Activated CD4-positive, alpha-beta memory T cell treated with anti-CD3 and anti-CD28 coated beads for 36 hours (primary cell): ENCODE measurements around the gene RNF213. TPM values are rescaled to one million over a fixed set of nuclear protein-coding genes. Genes with fewer than 3 reads are reported as not detected.
A peak's percentile ranks its signal among the peaks of the same experiment; 100 is the strongest.

ENCODE experiments used
- CTCF ChIA-PET: fragments of 350-600 bp; sonication (Branson Sonifier 250); formaldehyde crosslinking; loops from one replicate; lab custom pipeline; 2021; ENCODE audit warnings: antibody characterized with exemption, inconsistent platforms; lab: Charles Lee
- POLR2A ChIA-PET: fragments of 350-600 bp; sonication (Branson Sonifier 250); formaldehyde crosslinking; loops from one replicate; lab custom pipeline; 2021; ENCODE audit warnings: antibody characterized with exemption; lab: Charles Lee
- DNase-seq: peaks from one replicate; pipeline ENCODE4 v3.0.0-alpha.2; 2020
- H3K27ac Mint-ChIP-seq: one replicate; pipeline ENCODE4 v1.8.0; 2021; ENCODE audit warnings: mixed read lengths
- H3K27me3 Mint-ChIP-seq: one replicate; pipeline ENCODE4 v1.8.0; 2021; ENCODE audit warnings: mixed read lengths
- H3K36me3 Mint-ChIP-seq: one replicate; pipeline ENCODE4 v1.8.0; 2021; ENCODE audit warnings: mixed read lengths
- H3K4me1 Mint-ChIP-seq: one replicate; pipeline ENCODE4 v1.8.0; 2021; ENCODE audit warnings: low read depth, mixed read lengths
- H3K4me3 Mint-ChIP-seq: one replicate; pipeline ENCODE4 v1.8.0; 2021; ENCODE audit warnings: mild to moderate bottlenecking, mixed read lengths
- H3K9me3 Mint-ChIP-seq: one replicate; pipeline ENCODE4 v1.8.0; 2021; ENCODE audit warnings: mixed read lengths
- intact Hi-C: fragments of 100-400 bp; cut with micrococcal nuclease; formaldehyde crosslinking; loops from one replicate; pipeline ENCODE4 v1.15.1; 2023
- total RNA-seq, 2 experiments: library from RNA; stranded (reverse); gene quantifications; one replicate each; pipeline ENCODE4 v1.2.3, GENCODE V29; 2021

RNF213 gene
- total RNA-seq, 2 experiments from 2014 or later, result 421 to 440 TPM

- H3K36me3 Mint-ChIP-seq, result peaks cover 52% of the 10 kb centered on the region
- no peaks in the 10 kb centered on the region for H3K27me3 Mint-ChIP-seq
- H3K4me3 Mint-ChIP-seq, result no peak overlapping the region
- DNase-seq, result no peak
- POLR2A ChIA-PET, result interaction anchor here (0.7 kb wide), 1 partner anchor 15 kb away, joined by 3 read pairs; no protein-coding TSS in a partner anchor
- H3K27ac Mint-ChIP-seq, result peak overlapping the region; percentile 13
- H3K4me1 Mint-ChIP-seq, result peaks cover 29% of the 10 kb centered on the region
- CTCF ChIA-PET, result no interaction called here
- no peaks in the 10 kb centered on the region for H3K9me3 Mint-ChIP-seq
- intact Hi-C loops, result no loop called here
Observed at GRCh38 chr17:80277751-80278671, 17.4 kb downstream of the RNF213 start.

GRCh38 chr17:80279895-80280294 is 19.2 kb downstream of the RNF213 start:
- Mint-ChIP-seq H3K27ac (no peak overlapping the region), H3K9me3 (no peaks in the 10 kb centered on the region), H3K4me3 (no peak overlapping the region), H3K36me3 (peaks cover 47% of the 10 kb centered on the region), H3K27me3 (no peaks in the 10 kb centered on the region), H3K4me1 (peaks cover 23% of the 10 kb centered on the region)
- ChIA-PET POLR2A (no interaction called here), CTCF (interaction anchor here (0.9 kb wide), 2 partner anchors 26 to 83 kb away, joined by 3 read pairs; no protein-coding TSS in a partner anchor)
- intact Hi-C loops, result no loop called here
- no peak for DNase-seq

- Mint-ChIP-seq H3K4me1 (peaks cover 15% of the 10 kb centered on the region), H3K27me3 (no peaks in the 10 kb centered on the region), H3K27ac (no peak overlapping the region), H3K9me3 (no peaks in the 10 kb centered on the region), H3K4me3 (no peak overlapping the region), H3K36me3 (peaks cover 48% of the 10 kb centered on the region)
- intact Hi-C loops, result no loop called here
- no peak for DNase-seq
- POLR2A ChIA-PET, result no interaction called here
- CTCF ChIA-PET, result no interaction called here
Observed at GRCh38 chr17:80281516-80281915, 20.9 kb downstream of the RNF213 start.

GRCh38 chr17:80283116-80283852 is 22.6 kb downstream of the RNF213 start:
- Mint-ChIP-seq H3K36me3 (peaks cover 47% of the 10 kb centered on the region), H3K4me3 (peak overlapping the region; percentile 23), H3K4me1 (peaks cover 11% of the 10 kb centered on the region), H3K27ac (no peak overlapping the region), H3K27me3 (no peaks in the 10 kb centered on the region), H3K9me3 (no peaks in the 10 kb centered on the region)
- intact Hi-C loops, result no loop called here
- no peak for DNase-seq
- POLR2A ChIA-PET, result interaction anchor here (1.2 kb wide), 1 partner anchor 26 kb away, joined by 3 read pairs; no protein-coding TSS in a partner anchor
- CTCF ChIA-PET, result interaction anchor here (1.0 to 1.4 kb wide), 2 partner anchors 86 to 88 kb away, joined by 4 to 5 read pairs; no protein-coding TSS in a partner anchor

- intact Hi-C loops, result no loop called here
- Mint-ChIP-seq H3K4me3 (no peak overlapping the region), H3K9me3 (no peaks in the 10 kb centered on the region), H3K4me1 (peaks cover 8% of the 10 kb centered on the region), H3K27ac (peak overlapping the region; percentile 54), H3K27me3 (no peaks in the 10 kb centered on the region), H3K36me3 (peaks cover 51% of the 10 kb centered on the region)
- ChIA-PET CTCF (interaction anchor here (1.0 to 1.4 kb wide), 2 partner anchors 88 to 90 kb away, joined by 4 to 5 read pairs; no protein-coding TSS in a partner anchor), POLR2A (interaction anchor here (0.7 to 1.2 kb wide), 3 partner anchors 12 to 33 kb away, joined by 3 read pairs; no protein-coding TSS in a partner anchor)
- no peak for DNase-seq
Observed at GRCh38 chr17:80284631-80285030, 24.0 kb downstream of the RNF213 start.

GRCh38 chr17:80285237-80285920 is 24.7 kb downstream of the RNF213 start:
- no peak overlapping the region for H3K4me3 Mint-ChIP-seq
- H3K9me3 Mint-ChIP-seq, result no peaks in the 10 kb centered on the region
- DNase-seq, result no peak
- peaks cover 6% of the 10 kb centered on the region for H3K4me1 Mint-ChIP-seq
- POLR2A ChIA-PET, result no interaction called here
- intact Hi-C loops, result no loop called here
- no peaks in the 10 kb centered on the region for H3K27me3 Mint-ChIP-seq
- H3K36me3 Mint-ChIP-seq, result peaks cover 50% of the 10 kb centered on the region
- CTCF ChIA-PET, result no interaction called here
- H3K27ac Mint-ChIP-seq, result no peak overlapping the region

- Mint-ChIP-seq H3K9me3 (no peaks in the 10 kb centered on the region), H3K36me3 (peaks cover 50% of the 10 kb centered on the region), H3K4me3 (no peak overlapping the region), H3K4me1 (peaks cover 6% of the 10 kb centered on the region), H3K27me3 (no peaks in the 10 kb centered on the region), H3K27ac (no peak overlapping the region)
- POLR2A ChIA-PET, result no interaction called here
- intact Hi-C loops, result no loop called here
- DNase-seq, result no peak
- CTCF ChIA-PET, result no interaction called here
Observed at GRCh38 chr17:80286638-80286960, 25.9 kb downstream of the RNF213 start.

- no peak overlapping the region for H3K4me3 Mint-ChIP-seq
- no peaks in the 10 kb centered on the region for H3K27me3 Mint-ChIP-seq
- peaks cover 6% of the 10 kb centered on the region for H3K4me1 Mint-ChIP-seq
- H3K27ac Mint-ChIP-seq, result peak overlapping the region; percentile 15
- ChIA-PET POLR2A (no interaction called here), CTCF (no interaction called here)
- intact Hi-C loops, result no loop called here
- peaks cover 53% of the 10 kb centered on the region for H3K36me3 Mint-ChIP-seq
- no peak for DNase-seq
- H3K9me3 Mint-ChIP-seq, result no peaks in the 10 kb centered on the region
Observed at GRCh38 chr17:80287038-80287437, 26.4 kb downstream of the RNF213 start.

- H3K27ac Mint-ChIP-seq, result peak overlapping the region; percentile 58
- H3K36me3 Mint-ChIP-seq, result peaks cover 57% of the 10 kb centered on the region
- intact Hi-C loops, result no loop called here
- no peak overlapping the region for H3K4me3 Mint-ChIP-seq
- peaks cover 6% of the 10 kb centered on the region for H3K4me1 Mint-ChIP-seq
- CTCF ChIA-PET, result no interaction called here
- no peaks in the 10 kb centered on the region for H3K27me3 Mint-ChIP-seq
- H3K9me3 Mint-ChIP-seq, result no peaks in the 10 kb centered on the region
- DNase-seq, result no peak
- POLR2A ChIA-PET, result no interaction called here
Observed at GRCh38 chr17:80287806-80288567, 27.3 kb downstream of the RNF213 start.

- intact Hi-C loops, result loop anchor here (10.0 kb wide), 1 partner anchor 65 kb away; no protein-coding TSS in a partner anchor
- ChIA-PET POLR2A (no interaction called here), CTCF (no interaction called here)
- DNase-seq, result no peak
- H3K36me3 Mint-ChIP-seq, result peaks cover 66% of the 10 kb centered on the region
- H3K27me3 Mint-ChIP-seq, result no peaks in the 10 kb centered on the region
- H3K9me3 Mint-ChIP-seq, result no peaks in the 10 kb centered on the region
- no peak overlapping the region for H3K4me3 Mint-ChIP-seq
- H3K27ac Mint-ChIP-seq, result peak overlapping the region; percentile 49
- peaks cover 4% of the 10 kb centered on the region for H3K4me1 Mint-ChIP-seq
Observed at GRCh38 chr17:80289616-80290015, 29.0 kb downstream of the RNF213 start.

GRCh38 chr17:80290156-80290555 is 29.5 kb downstream of the RNF213 start:
- peak overlapping the region; percentile 14 for H3K27ac Mint-ChIP-seq
- H3K4me1 Mint-ChIP-seq, result peaks cover 2% of the 10 kb centered on the region
- peaks cover 66% of the 10 kb centered on the region for H3K36me3 Mint-ChIP-seq
- no peak overlapping the region for H3K4me3 Mint-ChIP-seq
- POLR2A ChIA-PET, result no interaction called here
- intact Hi-C loops, result loop anchor here (10.0 kb wide), 1 partner anchor 65 kb away; no protein-coding TSS in a partner anchor
- no peaks in the 10 kb centered on the region for H3K9me3 Mint-ChIP-seq
- DNase-seq, result no peak
- CTCF ChIA-PET, result no interaction called here
- no peaks in the 10 kb centered on the region for H3K27me3 Mint-ChIP-seq
